HG03520 (cell line): ENCODE data around the gene GOLPH3L.
"Not testable (repeated sequence)": the region's sequence is repeated elsewhere in the genome, so short reads cannot be mapped to it uniquely, and the experiment has no call there.

ENCODE experiments used
- ATAC-seq: cut with Tn5 transposase; IDR thresholded peaks from one replicate; pipeline ENCODE4 v1.9.1; 2021; ENCODE audit warnings: mild to moderate bottlenecking, moderate library complexity; ENCODE audit not compliant: unreplicated experiment

GOLPH3L gene

GRCh38 chr1:150661156-150661555 is 35.8 kb downstream of the GOLPH3L start:
- ATAC-seq: no peak

GRCh38 chr1:150660584-150660983 is 36.4 kb downstream of the GOLPH3L start:
- no peak for ATAC-seq

- not testable (repeated sequence) for ATAC-seq
Measured at GRCh38 chr1:150657064-150657463, 39.9 kb downstream of the GOLPH3L start.

- not testable (repeated sequence) for ATAC-seq
Measured at GRCh38 chr1:150654635-150655034, 42.3 kb downstream of the GOLPH3L start.

GRCh38 chr1:150650193-150650592 is 46.8 kb downstream of the GOLPH3L start:
- ATAC-seq: no peak

- no peak for ATAC-seq
Measured at GRCh38 chr1:150649441-150650075, 47.4 kb downstream of the GOLPH3L start.

GRCh38 chr1:150642296-150642695 is 54.7 kb downstream of the GOLPH3L start:
- ATAC-seq: no peak

- not testable (repeated sequence) for ATAC-seq
Measured at GRCh38 chr1:150641126-150641815, 55.7 kb downstream of the GOLPH3L start.

- not testable (repeated sequence) for ATAC-seq
Measured at GRCh38 chr1:150638430-150638829, 58.5 kb downstream of the GOLPH3L start.

- ATAC-seq: not testable (repeated sequence)
Measured at GRCh38 chr1:150634839-150635622, 61.9 kb downstream of the GOLPH3L start.

GRCh38 chr1:150629115-150629928 is 67.6 kb downstream of the GOLPH3L start, which contains the start of gene ENSA:
ENSA (minus strand) TSS chr1:150629612; CDS start chr1:150629470, 142 bp downstream.
- ATAC-seq: peak; percentile 88

- no peak for ATAC-seq
Measured at GRCh38 chr1:150628766-150629114, 68.2 kb downstream of the GOLPH3L start.

GRCh38 chr1:150627826-150628410 is 69.0 kb downstream of the GOLPH3L start:
- no peak for ATAC-seq

- ATAC-seq: no peak
Measured at GRCh38 chr1:150626150-150626549, 70.8 kb downstream of the GOLPH3L start.

- not testable (repeated sequence) for ATAC-seq
Measured at GRCh38 chr1:150624546-150624945, 72.4 kb downstream of the GOLPH3L start.

GRCh38 chr1:150624134-150624533 is 72.8 kb downstream of the GOLPH3L start:
- not testable (repeated sequence) for ATAC-seq

- ATAC-seq: no peak
Measured at GRCh38 chr1:150622303-150622975, 74.5 kb downstream of the GOLPH3L start.

- no peak for ATAC-seq
Measured at GRCh38 chr1:150621497-150622302, 75.3 kb downstream of the GOLPH3L start.

- no peak for ATAC-seq
Measured at GRCh38 chr1:150620919-150621318, 76.0 kb downstream of the GOLPH3L start.
